IMR-90 (cell line): ENCODE measurements around the gene STAM. TPM values are rescaled to one million over a fixed set of nuclear protein-coding genes. Genes with fewer than 3 reads are reported as not detected.

ENCODE experiments used
- ATAC-seq: fragments of 200-7000 bp; cut with Tn5 transposase; 2 replicates; pipeline ENCODE4 v1.9.1; 2020; ENCODE audit warnings: low read depth, mild to moderate bottlenecking, moderate library complexity
- BruUV-seq: library from RNA; stranded (reverse); fragments of 400-500 nt; replicated peaks from 2 replicates; lab custom pipeline; 2021; lab: Mats Ljungman, UMichigan
- CTCF ChIA-PET: fragments of 300-600 bp; formaldehyde crosslinking; extraction: SDS; loops from one replicate; lab custom pipeline; 2021; ENCODE audit warnings: antibody characterized with exemption; lab: Yijun Ruan, JAX
- POLR2A ChIA-PET: fragments of 300-600 bp; sonication (Branson Sonifier 250); formaldehyde crosslinking; loops from one replicate; lab custom pipeline; 2022; ENCODE audit warnings: antibody characterized with exemption; ENCODE audit not compliant: unreplicated experiment; lab: Charles Lee
- DNase-seq: peaks from one replicate; pipeline ENCODE4 v3.0.0; 2013
- H2AFZ ChIP-seq: replicated peaks from 2 replicates; pipeline ENCODE3; 2013; ENCODE audit warnings: low read length, mild to moderate bottlenecking; ENCODE audit not compliant: poor library complexity
- H2AK5ac ChIP-seq: 2 replicates; pipeline ENCODE4 v1.6.1; 2013; ENCODE audit warnings: low read depth, low read length, inconsistent platforms
- H2AK9ac ChIP-seq: replicated peaks from 2 replicates; pipeline ENCODE3; 2013; ENCODE audit warnings: mild to moderate bottlenecking, low read depth, low read length, moderate library complexity; ENCODE audit not compliant: poor library complexity
- H2BK120ac ChIP-seq: 2 replicates; pipeline ENCODE4 v1.6.1; 2013; ENCODE audit warnings: low read depth, low read length, inconsistent platforms
- H2BK15ac ChIP-seq: 3 replicates; pipeline ENCODE4 v1.6.1; 2013; ENCODE audit warnings: low read depth, low read length, inconsistent platforms
- H2BK20ac ChIP-seq: 2 replicates; pipeline ENCODE4 v1.6.1; 2013; ENCODE audit warnings: low read depth, mild to moderate bottlenecking, inconsistent platforms, low read length, moderate library complexity
- H2BK5ac ChIP-seq: 2 replicates; pipeline ENCODE4 v1.6.1; 2013; ENCODE audit warnings: mild to moderate bottlenecking, low read depth, low read length, inconsistent platforms; ENCODE audit not compliant: poor library complexity, severe bottlenecking
- H3K14ac ChIP-seq: replicated peaks from 2 replicates; pipeline ENCODE4 v1.6.1; 2013; ENCODE audit warnings: low read depth, low read length, inconsistent platforms
- H3K18ac ChIP-seq: 2 replicates; pipeline ENCODE4 v1.6.1; 2013; ENCODE audit warnings: low read depth, low read length, control low read depth
- H3K23ac ChIP-seq: 2 replicates; pipeline ENCODE4 v1.6.1; 2013; ENCODE audit warnings: low read depth, low read length, inconsistent platforms
- H3K27ac ChIP-seq: 2 replicates; pipeline ENCODE4 v1.5.1; 2013; ENCODE audit warnings: mild to moderate bottlenecking, control low read depth, low read length; ENCODE audit not compliant: insufficient read depth
- H3K27me3 ChIP-seq: 2 replicates; pipeline ENCODE4 v1.6.1; 2013; ENCODE audit warnings: low read length; ENCODE audit not compliant: control insufficient read depth, insufficient read depth
- H3K36me3 ChIP-seq: 2 replicates; pipeline ENCODE4 v1.6.1; 2013; ENCODE audit warnings: low read length, mixed read lengths; ENCODE audit not compliant: control insufficient read depth, insufficient read depth
- H3K4ac ChIP-seq: 2 replicates; pipeline ENCODE4 v1.6.1; 2013; ENCODE audit warnings: low read depth, low read length, inconsistent platforms
- H3K4me1 ChIP-seq: 2 replicates; pipeline ENCODE4 v1.6.1; 2013; ENCODE audit warnings: low read length, mixed read lengths; ENCODE audit not compliant: control insufficient read depth, insufficient read depth
- H3K4me2 ChIP-seq: 2 replicates; pipeline ENCODE4 v1.6.1; 2013; ENCODE audit warnings: low read depth, mild to moderate bottlenecking, control low read depth, low read length, moderate library complexity
- H3K4me3 ChIP-seq: 2 replicates; pipeline ENCODE4 v1.5.1; 2013; ENCODE audit warnings: low read depth, mild to moderate bottlenecking, control low read depth, low read length, moderate library complexity; ENCODE audit not compliant: insufficient read depth
- H3K56ac ChIP-seq: 2 replicates; pipeline ENCODE4 v1.6.1; 2013; ENCODE audit warnings: low read length, inconsistent platforms; ENCODE audit not compliant: insufficient read depth; ENCODE audit errors: extremely low read depth
- H3K79me1 ChIP-seq, 2 experiments: 2 replicates each; pipeline ENCODE4 v1.6.1; 2013; ENCODE audit warnings: low read length in 2 of 2, inconsistent platforms in 1 of 2, low read depth in 1 of 2
- H3K9ac ChIP-seq: 2 replicates; pipeline ENCODE4 v1.6.1; 2013; ENCODE audit warnings: low read depth, low read length, control low read depth
- H3K9me1 ChIP-seq: 2 replicates; pipeline ENCODE4 v1.6.1; 2013; ENCODE audit warnings: low read length, inconsistent platforms; ENCODE audit not compliant: insufficient read depth
- H3K9me3 ChIP-seq: 2 replicates; pipeline ENCODE4 v1.6.1; 2013; ENCODE audit warnings: low read length; ENCODE audit not compliant: control insufficient read depth, insufficient read depth
- H4K20me1 ChIP-seq: 2 replicates; pipeline ENCODE4 v1.6.1; 2013; ENCODE audit warnings: low read length, inconsistent platforms; ENCODE audit not compliant: insufficient read depth
- H4K5ac ChIP-seq: 2 replicates; pipeline ENCODE4 v1.6.1; 2013; ENCODE audit warnings: mild to moderate bottlenecking, low read depth, low read length, control low read depth
- H4K8ac ChIP-seq, 2 experiments: 2 replicates each; pipeline ENCODE4 v1.6.1; 2013; ENCODE audit warnings: low read depth in 2 of 2, low read length in 2 of 2, control low read depth in 1 of 2, inconsistent platforms in 1 of 2
- H4K91ac ChIP-seq: 2 replicates; pipeline ENCODE4 v1.6.1; 2013; ENCODE audit warnings: low read depth, low read length, inconsistent platforms; ENCODE audit not compliant: insufficient read depth
- BHLHE40 ChIP-seq: fragments of 150-350 bp; IDR thresholded peaks from 2 replicates; pipeline ENCODE4 v1.6.1; 2016; ENCODE audit warnings: mild to moderate bottlenecking, low read depth, low read length
- CEBPB ChIP-seq: IDR thresholded peaks from 2 replicates; pipeline ENCODE4 v1.6.1; 2012; ENCODE audit warnings: low read depth, low read length, improper control_type of control experiment
- CHD1 ChIP-seq: IDR thresholded peaks from 2 replicates; pipeline ENCODE4 v1.6.1; 2012; ENCODE audit warnings: low read depth, low read length, improper control_type of control experiment
- CTCF ChIP-seq: conservative IDR thresholded peaks from 2 replicates; pipeline ENCODE4 v1.5.1; 2012; ENCODE audit warnings: mild to moderate bottlenecking, low read depth, low read length, improper control_type of control experiment
- ELK1 ChIP-seq: fragments of 150-350 bp; IDR thresholded peaks from 2 replicates; pipeline ENCODE4 v1.6.1; 2016; ENCODE audit warnings: low read depth, mild to moderate bottlenecking, low read length, moderate library complexity, borderline replicate concordance
- FOS ChIP-seq: fragments of 150-350 bp; IDR thresholded peaks from 2 replicates; pipeline ENCODE4 v1.6.1; 2016; ENCODE audit warnings: low read depth, low read length
- MAFK ChIP-seq: IDR thresholded peaks from 2 replicates; pipeline ENCODE4 v1.6.1; 2012; ENCODE audit warnings: low read depth, low read length, improper control_type of control experiment
- MAZ ChIP-seq: IDR thresholded peaks from 2 replicates; pipeline ENCODE4 v1.6.1; 2012; ENCODE audit warnings: low read depth, mild to moderate bottlenecking, low read length, improper control_type of control experiment, moderate library complexity, borderline replicate concordance
- MXI1 ChIP-seq: IDR thresholded peaks from 2 replicates; pipeline ENCODE4 v1.6.1; 2012; ENCODE audit warnings: low read depth, mild to moderate bottlenecking, low read length, moderate library complexity, borderline replicate concordance
- NFE2L2 ChIP-seq: fragments of 150-350 bp; IDR thresholded peaks from 2 replicates; pipeline ENCODE4 v1.6.1; 2016; ENCODE audit warnings: low read depth, mild to moderate bottlenecking, low read length
- POLR2A ChIP-seq: IDR thresholded peaks from 2 replicates; pipeline ENCODE4 v1.6.1; 2012; ENCODE audit warnings: mild to moderate bottlenecking, low read depth, low read length
- RAD21 ChIP-seq: IDR thresholded peaks from 2 replicates; pipeline ENCODE4 v1.6.1; 2012; ENCODE audit warnings: low read length, improper control_type of control experiment
- RCOR1 ChIP-seq: IDR thresholded peaks from 2 replicates; pipeline ENCODE4 v1.6.1; 2012; ENCODE audit warnings: mild to moderate bottlenecking, low read length, improper control_type of control experiment; ENCODE audit not compliant: insufficient replicate concordance
- RFX5 ChIP-seq: IDR thresholded peaks from 2 replicates; pipeline ENCODE4 v1.8.0; 2012; ENCODE audit warnings: low read depth, mild to moderate bottlenecking, low read length, moderate library complexity
- SMC3 ChIP-seq: fragments of 150-350 bp; IDR thresholded peaks from 2 replicates; pipeline ENCODE4 v1.6.1; 2016; ENCODE audit warnings: low read depth, mild to moderate bottlenecking, antibody characterized with exemption, low read length, moderate library complexity
- USF2 ChIP-seq: fragments of 150-350 bp; IDR thresholded peaks from 2 replicates; pipeline ENCODE4 v1.6.1; 2017; ENCODE audit warnings: mild to moderate bottlenecking, antibody characterized with exemption, low read length, low read depth
- WGBS, 2 experiments: methylation state at CpG; one replicate each; pipeline versions ENCODE4 v1.1.5 to v1.1.7; 2013; ENCODE audit warnings: missing lambda C conversion rate in 2 of 2; ENCODE audit not compliant: insufficient read length in 1 of 2; ENCODE audit errors: extremely low coverage in 2 of 2; 5-methylcytosine and 5-hydroxymethylcytosine counted together
- dilution Hi-C: fragments of 300-500 bp; cut with HindIII; formaldehyde crosslinking; loops from one replicate; pipeline ENCODE4 v1.14.3; 2018; ENCODE audit warnings: low sequenced_read_pairs; ENCODE audit not compliant: unreplicated experiment
- in situ Hi-C: fragments of 300-500 bp; cut with MboI; formaldehyde crosslinking; loops from 3 replicates; pipeline ENCODE4 v1.14.3; 2019; ENCODE audit warnings: low sequenced_read_pairs, inconsistent platforms, mixed read lengths
- intact Hi-C: fragments of 100-400 bp; cut with micrococcal nuclease; formaldehyde crosslinking; loops from 2 replicates; pipeline ENCODE4 v1.10.0; 2022
- polyA plus RNA-seq, 3 experiments: library from polyadenylated mRNA; depleted of rRNA; stranded (reverse); fragments of >200 nt; gene quantifications; 2 replicates each; pipeline ENCODE4 v1.2.3, GENCODE V29; 2012; ENCODE audit warnings: low replicate concordance in 1 of 3
- total RNA-seq: library from RNA; depleted of rRNA; stranded (reverse); fragments of >200 nt; gene quantifications from 2 replicates; pipeline ENCODE4 v1.2.3, GENCODE V29; 2012

STAM gene
- total and polyA plus RNA-seq, 2 of the 4 experiments (the other 2 are of a cell fraction): 22.9 to 23.3 TPM

- intact Hi-C loops (no loop called here), in situ Hi-C loops (no loop called here), dilution Hi-C loops (no loop called here)
- Histone ChIP-seq H2AK9ac (no peak overlapping the region), H4K91ac (no peak overlapping the region), H3K56ac (no peak overlapping the region), H3K9me1 (peaks cover 8% of the 10 kb centered on the region; the same call in 1 of the 2 replicates), H3K9me3 (no peaks in the 10 kb centered on the region), H3K27ac (no peak overlapping the region), H3K4me1 (peaks cover 10% of the 10 kb centered on the region), H3K4ac (no peak overlapping the region), H2AK5ac (no peak overlapping the region), H3K4me2 (no peak overlapping the region), H3K14ac (no peak overlapping the region), H3K18ac (no peak overlapping the region), H3K23ac (no peak overlapping the region), H2BK20ac (no peak overlapping the region), H4K20me1 (peaks cover 52% of the 10 kb centered on the region), H3K36me3 (peaks cover 2% of the 10 kb centered on the region; the same call in 1 of the 2 replicates), H2BK5ac (no peak overlapping the region), H4K8ac (no peak overlapping the region), H2BK120ac (no peak overlapping the region), H3K4me3 (no peak overlapping the region), H2BK15ac (no peak overlapping the region), H3K27me3 (no peaks in the 10 kb centered on the region), H4K5ac (no peak overlapping the region), H3K79me1 (peaks cover 16 to 62% of the 10 kb centered on the region in 2 experiments; a peak in 3 of 4 replicates), H3K9ac (no peak overlapping the region), H2AFZ (no peak overlapping the region)
- no peak for DNase-seq
- TF ChIP-seq CTCF: no peak
- TF ChIP-seq SMC3: no peak
- no peak for TF ChIP-seq BHLHE40
- no peak for TF ChIP-seq CHD1
- no peak for TF ChIP-seq RCOR1
- no peak for TF ChIP-seq CEBPB
- no peak for TF ChIP-seq FOS
- no peak for TF ChIP-seq POLR2A
- no peak for TF ChIP-seq MAZ
- no peak for TF ChIP-seq USF2
- TF ChIP-seq ELK1: no peak
- no peak for TF ChIP-seq RFX5
- TF ChIP-seq MAFK: no peak
- TF ChIP-seq MXI1: no peak
- no peak for TF ChIP-seq NFE2L2
- no peak for TF ChIP-seq RAD21
- ChIA-PET CTCF (no interaction called here), POLR2A (no interaction called here)
- BruUV-seq: no TSS peak
- no peak for ATAC-seq
- WGBS, 2 experiments: no CpG with 5 or more reads among the region's 4 CpGs
Observed at GRCh38 chr10:17649052-17649451, 5.1 kb downstream of the STAM start.
